ENCODE data around the gene ETFRF1.

Gene ETFRF1

GRCh38 chr12:25213338-25213737 is 18.3 kb downstream of the ETFRF1 start:
- DNase-seq (ENCODE audit: low spot score), result no peak

GRCh38 chr12:25236190-25236589 is 41.2 kb downstream of the ETFRF1 start:
- no peak for DNase-seq (ENCODE audit: low spot score)

GRCh38 chr12:25236626-25237025 is 41.6 kb downstream of the ETFRF1 start:
- no peak for DNase-seq (ENCODE audit: low spot score)

GRCh38 chr12:25241167-25242020 is 46.4 kb downstream of the ETFRF1 start:
- DNase-seq (ENCODE audit: low spot score), result peak; percentile 35

GRCh38 chr12:25242981-25243679 is 48.1 kb downstream of the ETFRF1 start:
- no peak for DNase-seq (ENCODE audit: low spot score)

- no peak for DNase-seq (ENCODE audit: low spot score)
These were observed 48.6 kb downstream of the ETFRF1 start for GRCh38 chr12:25243680-25243990.

GRCh38 chr12:25245491-25245890 is 50.5 kb downstream of the ETFRF1 start:
- no peak for DNase-seq (ENCODE audit: low spot score)

- no peak for DNase-seq (ENCODE audit: low spot score)
These were observed 53.1 kb downstream of the ETFRF1 start for GRCh38 chr12:25248137-25248536.

GRCh38 chr12:25248732-25249131 is 53.7 kb downstream of the ETFRF1 start:
- no peak for DNase-seq (ENCODE audit: low spot score)

- DNase-seq (ENCODE audit: low spot score), result peak; percentile 22
These were observed 55.1 kb downstream of the ETFRF1 start for GRCh38 chr12:25249931-25250738.

GRCh38 chr12:25250744-25251730 is 56.0 kb downstream of the ETFRF1 start, which contains the start of gene KRAS:
Gene KRAS (minus strand): TSS chr12:25250929.
- peak; percentile 97 for DNase-seq (ENCODE audit: low spot score)

GRCh38 chr12:25251769-25252168 is 56.7 kb downstream of the ETFRF1 start:
- no peak for DNase-seq (ENCODE audit: low spot score)

- DNase-seq (ENCODE audit: low spot score), result no peak
These were observed 57.9 kb downstream of the ETFRF1 start for GRCh38 chr12:25252946-25253345.

- no peak for DNase-seq (ENCODE audit: low spot score)
These were observed 58.5 kb downstream of the ETFRF1 start for GRCh38 chr12:25253371-25254068.

GRCh38 chr12:25254271-25254880 is 59.3 kb downstream of the ETFRF1 start:
- no peak for DNase-seq (ENCODE audit: low spot score)
